GM12874 (cell line): ENCODE measurements around the gene WDR93.
A peak's percentile ranks its signal among the peaks of the same experiment; 100 is the strongest.

ENCODE experiments used
- CTCF ChIP-seq: IDR thresholded peaks from 2 replicates; pipeline ENCODE4 v1.5.1; 2011; ENCODE audit warnings: low read depth, mild to moderate bottlenecking, control low read depth, low read length, moderate library complexity; ENCODE audit not compliant: insufficient read depth

The WDR93 gene

GRCh38 chr15:89766357-89767311 is 76.0 kb downstream of the WDR93 start:
- no peak for TF ChIP-seq CTCF

- no peak for TF ChIP-seq CTCF
These were observed 76.9 kb downstream of the WDR93 start for GRCh38 chr15:89767411-89767915.

GRCh38 chr15:89768071-89768500 is 77.5 kb downstream of the WDR93 start:
- TF ChIP-seq CTCF = no peak

GRCh38 chr15:89769366-89769765 is 78.8 kb downstream of the WDR93 start:
- no peak for TF ChIP-seq CTCF

GRCh38 chr15:89770041-89770440 is 79.4 kb downstream of the WDR93 start:
- TF ChIP-seq CTCF = no peak

- TF ChIP-seq CTCF = 0 out of 2 replicates have a peak, but pooled peaks have one; percentile 13
These were observed 82.4 kb downstream of the WDR93 start for GRCh38 chr15:89772932-89773583.

GRCh38 chr15:89774492-89774891 is 83.9 kb downstream of the WDR93 start:
- no peak for TF ChIP-seq CTCF
